ENCODE data around the gene NEK11. TPM values are rescaled to one million over a fixed set of nuclear protein-coding genes. Genes with fewer than 3 reads are reported as not detected.
A peak's percentile ranks its signal among the peaks of the same experiment; 100 is the strongest.

NEK11 gene
- total and polyA plus RNA-seq, 2 donors (not counting 3 experiments of a cell fraction or from before 2014, with no cell fraction given): 1.7 to 4.3 TPM

- ChIA-PET POLR2A (no interaction called here), CTCF (interaction anchor here (0.5 kb wide), 1 partner anchor 216 kb away, joined by 5 read pairs; no protein-coding TSS in a partner anchor)
- no TSS peak for BruUV-seq (replicated peaks)
- DNase-seq (ENCODE audit: low read depth, low spot score) (no peak), FAIRE-seq (no peak)
- Histone ChIP-seq H3K4me3 (replicated peaks in 1 of 3; ENCODE audit: insufficient read depth in 1 of 3, low read depth in 1 of 3, low read length in 3 of 3) (no peak overlapping the region), H3K4me2 (ENCODE audit: insufficient read depth, low read length) (no peak overlapping the region), H3K9me3 (replicated peaks; ENCODE audit: control insufficient read depth, insufficient read depth, low read length) (no peaks in the 10 kb centered on the region), H3K4me1 (ENCODE audit: control insufficient read depth, extremely low read depth, insufficient read depth, low read length) (peaks cover 23% of the 10 kb centered on the region), H3K79me2 (ENCODE audit: control insufficient read depth, insufficient read depth, low read length) (no peaks in the 10 kb centered on the region), H3K27me3 (ENCODE audit: control insufficient read depth in 2 of 2, insufficient read depth in 2 of 2, low read length in 2 of 2) (no peaks in the 10 kb centered on the region), H3K27ac (ENCODE audit: insufficient read depth, low read depth, low read length) (no peak overlapping the region), H3K9me1 (replicated peaks; ENCODE audit: control insufficient read depth, extremely low read depth, insufficient read depth, low read length) (no peaks in the 10 kb centered on the region), H3K36me3 (ENCODE audit: control insufficient read depth in 2 of 2, extremely low read depth in 1 of 2, insufficient read depth in 2 of 2, low read length in 2 of 2) (no peaks in the 10 kb centered on the region), H4K20me1 (replicated peaks; ENCODE audit: control insufficient read depth, extremely low read depth, insufficient read depth, low read length) (no peaks in the 10 kb centered on the region), H2AFZ (ENCODE audit: low read depth, low read length) (no peak overlapping the region), H3K9ac (replicated peaks; ENCODE audit: extremely low read depth, insufficient read depth, low read length) (no peak overlapping the region)
- intact Hi-C loops (cut with micrococcal nuclease) (loop anchor here (5.0 kb wide), 1 partner anchor 286 kb away; the partner anchor contains the start of gene MRPL3), dilution Hi-C loops (cut with MboI; ENCODE audit: extremely low pct_ligation_motif_present, low sequenced_read_pairs) (no loop called here)
- TF ChIP-seq MYC (IDR thresholded peaks at IDR 0.05; ENCODE audit: low read depth, low read length) (no peak), EZH2 (IDR thresholded peaks at IDR 0.05; ENCODE audit: borderline replicate concordance, low read depth, low read length, severe bottlenecking) (no peak), POLR2A (IDR thresholded peaks at IDR 0.05; ENCODE audit: low read depth, low read length) (no peak)
- TF ChIP-seq, protein P1, sequence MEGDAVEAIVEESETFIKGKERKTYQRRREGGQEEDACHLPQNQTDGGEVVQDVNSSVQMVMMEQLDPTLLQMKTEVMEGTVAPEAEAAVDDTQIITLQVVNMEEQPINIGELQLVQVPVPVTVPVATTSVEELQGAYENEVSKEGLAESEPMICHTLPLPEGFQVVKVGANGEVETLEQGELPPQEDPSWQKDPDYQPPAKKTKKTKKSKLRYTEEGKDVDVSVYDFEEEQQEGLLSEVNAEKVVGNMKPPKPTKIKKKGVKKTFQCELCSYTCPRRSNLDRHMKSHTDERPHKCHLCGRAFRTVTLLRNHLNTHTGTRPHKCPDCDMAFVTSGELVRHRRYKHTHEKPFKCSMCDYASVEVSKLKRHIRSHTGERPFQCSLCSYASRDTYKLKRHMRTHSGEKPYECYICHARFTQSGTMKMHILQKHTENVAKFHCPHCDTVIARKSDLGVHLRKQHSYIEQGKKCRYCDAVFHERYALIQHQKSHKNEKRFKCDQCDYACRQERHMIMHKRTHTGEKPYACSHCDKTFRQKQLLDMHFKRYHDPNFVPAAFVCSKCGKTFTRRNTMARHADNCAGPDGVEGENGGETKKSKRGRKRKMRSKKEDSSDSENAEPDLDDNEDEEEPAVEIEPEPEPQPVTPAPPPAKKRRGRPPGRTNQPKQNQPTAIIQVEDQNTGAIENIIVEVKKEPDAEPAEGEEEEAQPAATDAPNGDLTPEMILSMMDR (IDR thresholded peaks at IDR 0.05; ENCODE audit: extremely low read depth in 1 of 2, insufficient read depth in 1 of 2, low read depth in 1 of 2, low read length in 2 of 2): no peak
- TF ChIP-seq, protein P2, sequence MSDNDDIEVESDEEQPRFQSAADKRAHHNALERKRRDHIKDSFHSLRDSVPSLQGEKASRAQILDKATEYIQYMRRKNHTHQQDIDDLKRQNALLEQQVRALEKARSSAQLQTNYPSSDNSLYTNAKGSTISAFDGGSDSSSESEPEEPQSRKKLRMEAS (IDR thresholded peaks at IDR 0.05; ENCODE audit: insufficient read depth, insufficient read length): no peak
These were observed 189.7 kb downstream of the NEK11 start for GRCh38 chr3:131216330-131216729.

DNA sequence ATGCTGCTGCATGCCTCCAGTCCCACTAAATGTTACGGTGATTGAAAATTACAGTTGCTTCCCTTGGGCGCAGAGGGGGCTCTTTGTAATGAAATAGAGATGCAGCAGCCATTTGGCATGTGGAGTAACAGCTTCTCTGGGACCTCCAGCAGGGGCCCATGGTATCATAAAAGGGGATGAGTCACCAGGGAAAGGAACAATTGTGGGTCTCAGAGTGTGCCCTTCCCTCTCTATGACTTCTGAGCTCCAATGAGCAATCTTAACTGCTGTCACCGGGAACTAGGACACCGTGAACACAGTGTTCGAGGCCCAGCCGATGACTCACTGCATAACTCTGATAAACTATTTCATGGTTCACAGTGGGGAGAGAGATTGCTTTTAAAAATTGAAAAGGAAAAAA is 190.1 kb downstream of the NEK11 start:
- Histone ChIP-seq H4K20me1 (replicated peaks; ENCODE audit: control insufficient read depth, extremely low read depth, insufficient read depth, low read length) (no peaks in the 10 kb centered on the region), H3K9me3 (replicated peaks; ENCODE audit: control insufficient read depth, insufficient read depth, low read length) (no peaks in the 10 kb centered on the region), H3K27ac (ENCODE audit: insufficient read depth, low read depth, low read length) (peak overlapping the region; percentile 27), H3K4me3 (replicated peaks in 1 of 3; ENCODE audit: insufficient read depth in 1 of 3, low read depth in 1 of 3, low read length in 3 of 3) (no peak overlapping the region), H3K4me1 (ENCODE audit: control insufficient read depth, extremely low read depth, insufficient read depth, low read length) (peaks cover 23% of the 10 kb centered on the region), H3K9ac (replicated peaks; ENCODE audit: extremely low read depth, insufficient read depth, low read length) (no peak overlapping the region), H3K4me2 (ENCODE audit: insufficient read depth, low read length) (peak overlapping the region; percentile 42), H3K27me3 (ENCODE audit: control insufficient read depth in 2 of 2, insufficient read depth in 2 of 2, low read length in 2 of 2) (no peaks in the 10 kb centered on the region), H3K36me3 (ENCODE audit: control insufficient read depth in 2 of 2, extremely low read depth in 1 of 2, insufficient read depth in 2 of 2, low read length in 2 of 2) (no peaks in the 10 kb centered on the region), H3K79me2 (ENCODE audit: control insufficient read depth, insufficient read depth, low read length) (no peaks in the 10 kb centered on the region), H3K9me1 (replicated peaks; ENCODE audit: control insufficient read depth, extremely low read depth, insufficient read depth, low read length) (no peaks in the 10 kb centered on the region), H2AFZ (ENCODE audit: low read depth, low read length) (no peak overlapping the region)
- ChIA-PET POLR2A (no interaction called here), CTCF (interaction anchor here (0.5 to 0.7 kb wide), 2 partner anchors 186 to 216 kb away, joined by 3 to 5 read pairs; no protein-coding TSS in a partner anchor)
- BruUV-seq (replicated peaks): no TSS peak
- FAIRE-seq: peak; percentile 70
- TF ChIP-seq, protein P1 (IDR thresholded peaks at IDR 0.05; ENCODE audit: extremely low read depth in 1 of 2, insufficient read depth in 1 of 2, low read depth in 1 of 2, low read length in 2 of 2): no peak
- no peak for TF ChIP-seq EZH2 (IDR thresholded peaks at IDR 0.05; ENCODE audit: borderline replicate concordance, low read depth, low read length, severe bottlenecking)
- no peak for TF ChIP-seq POLR2A (IDR thresholded peaks at IDR 0.05; ENCODE audit: low read depth, low read length)
- no peak for TF ChIP-seq MYC (IDR thresholded peaks at IDR 0.05; ENCODE audit: low read depth, low read length)
- peak; percentile 93 for TF ChIP-seq FOS (IDR thresholded peaks at IDR 0.05; ENCODE audit: borderline replicate concordance, insufficient read depth, low read length)
- peak; percentile 66 for TF ChIP-seq JUN (IDR thresholded peaks at IDR 0.05; ENCODE audit: borderline replicate concordance, insufficient read depth, insufficient read length, low read depth)
- TF ChIP-seq GATA2 (IDR thresholded peaks at IDR 0.05; ENCODE audit: insufficient read depth, insufficient read length, low read depth, low read length): peak; percentile 55
- TF ChIP-seq POLR2AphosphoS5 (IDR thresholded peaks at IDR 0.05; ENCODE audit: insufficient read depth, low read depth, low read length): peak; percentile 41
- TF ChIP-seq, protein P2 (IDR thresholded peaks at IDR 0.05; ENCODE audit: insufficient read depth, insufficient read length): no peak
- intact Hi-C loops (cut with micrococcal nuclease) (loop anchor here (5.0 kb wide), 1 partner anchor 286 kb away; the partner anchor contains the start of gene MRPL3), dilution Hi-C loops (cut with MboI; ENCODE audit: extremely low pct_ligation_motif_present, low sequenced_read_pairs) (no loop called here)
- peak; percentile 53 for DNase-seq (ENCODE audit: low read depth, low spot score)
